Measurements from ENCODE around the gene PRDM4.

Gene PRDM4

DNA sequence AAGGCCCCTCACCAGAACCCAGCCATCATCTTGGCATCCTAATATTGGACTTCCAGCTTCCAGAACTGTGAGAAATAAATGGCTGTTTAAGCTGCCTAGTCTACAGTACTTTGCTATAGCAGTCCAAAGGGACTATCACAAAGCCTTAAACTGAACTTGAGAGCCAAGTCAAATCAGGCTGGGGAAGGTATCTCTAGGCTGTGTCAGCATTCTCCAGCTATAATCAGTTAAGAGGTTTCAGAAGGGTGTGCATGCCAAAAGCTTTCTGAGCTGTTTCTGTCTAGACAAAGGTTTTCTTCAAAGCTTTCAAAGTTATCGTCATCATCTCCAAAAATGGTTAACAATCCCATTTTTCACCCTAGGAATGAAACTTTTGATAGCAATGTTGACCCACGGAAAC, 21.1 kb upstream of the PRDM4 start:
- ChIA-PET POLR2A (ENCODE audit: low non-redundant PET) (no interaction called here), CTCF (interaction anchor here (0.6 kb wide), 1 partner anchor 666 kb away, joined by 3 read pairs; no protein-coding TSS in a partner anchor)
- DNase-seq (ENCODE audit: low spot score), result no peak
- no peak overlapping the region for H3K27ac ChIP-seq
- TF ChIP-seq CTCF (conservative IDR thresholded peaks at IDR 0.05; ENCODE audit: low read depth), result no peak

GRCh38 chr12:107780298-107780697, 19.4 kb upstream of the PRDM4 start:
- CTCF ChIA-PET, result interaction anchor here (0.6 kb wide), 2 partner anchors 18 to 1441 kb away, joined by 3 to 4 read pairs; no protein-coding TSS in a partner anchor
- DNase-seq (ENCODE audit: low spot score), result no peak
- POLR2A ChIA-PET (ENCODE audit: low non-redundant PET), result no interaction called here
- H3K27ac ChIP-seq, result no peak overlapping the region
- TF ChIP-seq CTCF (conservative IDR thresholded peaks at IDR 0.05; ENCODE audit: low read depth), result no peak

DNA sequence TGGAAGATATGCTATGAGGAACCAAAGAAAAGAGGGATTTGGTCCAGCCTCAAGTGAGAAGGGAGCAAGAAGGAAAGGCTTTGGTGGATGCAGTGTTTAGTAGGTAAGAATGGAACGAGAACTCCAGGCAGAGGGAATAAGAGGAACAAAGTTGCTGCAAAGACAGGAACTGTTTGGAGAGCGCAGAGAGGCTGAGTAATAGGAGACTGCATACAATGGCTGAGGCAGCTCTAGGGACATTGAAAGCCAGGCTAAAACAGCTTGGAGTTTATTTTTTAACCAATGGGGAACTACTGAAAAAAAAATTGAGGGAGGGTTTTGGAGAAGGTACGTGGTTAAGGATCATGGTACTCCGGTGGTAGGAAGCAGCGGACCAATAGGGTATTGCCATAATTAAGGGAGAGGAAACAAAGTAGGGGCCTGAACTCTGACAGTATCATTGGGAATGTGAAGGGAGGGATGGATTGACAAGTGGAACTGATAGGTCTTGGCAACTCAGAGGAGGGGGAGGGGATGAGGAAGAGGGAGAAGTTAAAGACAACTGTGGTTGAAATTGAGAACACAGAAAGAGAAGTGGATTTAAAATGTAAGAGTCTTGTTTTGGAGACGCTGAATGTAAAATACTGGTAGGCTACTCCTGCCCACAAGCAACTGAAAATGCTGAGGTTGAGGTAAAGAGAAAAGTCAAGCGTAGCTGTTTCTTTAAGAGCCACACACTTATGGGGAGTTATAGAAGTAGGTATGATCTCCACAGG, 18.3 kb upstream of the PRDM4 start:
- TF ChIP-seq CTCF (conservative IDR thresholded peaks at IDR 0.05; ENCODE audit: low read depth), result no peak

GRCh38 chr12:107778383-107779025, 17.6 kb upstream of the PRDM4 start:
- TF ChIP-seq CTCF (conservative IDR thresholded peaks at IDR 0.05; ENCODE audit: low read depth), result no peak
- H3K27ac ChIP-seq, result no peak overlapping the region
- CTCF ChIA-PET, result interaction anchor here (0.7 kb wide), 1 partner anchor 33 kb away, joined by 5 read pairs; no protein-coding TSS in a partner anchor
- POLR2A ChIA-PET (ENCODE audit: low non-redundant PET), result no interaction called here
- no peak for DNase-seq (ENCODE audit: low spot score)

More for the DNA sequence above, 18.3 kb upstream of the PRDM4 start:
- CTCF ChIA-PET, result interaction anchor here (0.6 to 0.7 kb wide), 2 partner anchors 34 to 1442 kb away, joined by 4 to 5 read pairs; no protein-coding TSS in a partner anchor
- no peak for DNase-seq (ENCODE audit: low spot score)
- POLR2A ChIA-PET (ENCODE audit: low non-redundant PET), result no interaction called here
- H3K27ac ChIP-seq, result no peak overlapping the region

GRCh38 chr12:107776171-107776570, 15.2 kb upstream of the PRDM4 start:
- no peak overlapping the region for H3K27ac ChIP-seq
- no peak for DNase-seq (ENCODE audit: low spot score)
- no peak for TF ChIP-seq CTCF (conservative IDR thresholded peaks at IDR 0.05; ENCODE audit: low read depth)
- POLR2A ChIA-PET (ENCODE audit: low non-redundant PET), result no interaction called here
- CTCF ChIA-PET, result interaction anchor here (0.6 kb wide), 1 partner anchor 92 kb away, joined by 3 read pairs; no protein-coding TSS in a partner anchor

DNA sequence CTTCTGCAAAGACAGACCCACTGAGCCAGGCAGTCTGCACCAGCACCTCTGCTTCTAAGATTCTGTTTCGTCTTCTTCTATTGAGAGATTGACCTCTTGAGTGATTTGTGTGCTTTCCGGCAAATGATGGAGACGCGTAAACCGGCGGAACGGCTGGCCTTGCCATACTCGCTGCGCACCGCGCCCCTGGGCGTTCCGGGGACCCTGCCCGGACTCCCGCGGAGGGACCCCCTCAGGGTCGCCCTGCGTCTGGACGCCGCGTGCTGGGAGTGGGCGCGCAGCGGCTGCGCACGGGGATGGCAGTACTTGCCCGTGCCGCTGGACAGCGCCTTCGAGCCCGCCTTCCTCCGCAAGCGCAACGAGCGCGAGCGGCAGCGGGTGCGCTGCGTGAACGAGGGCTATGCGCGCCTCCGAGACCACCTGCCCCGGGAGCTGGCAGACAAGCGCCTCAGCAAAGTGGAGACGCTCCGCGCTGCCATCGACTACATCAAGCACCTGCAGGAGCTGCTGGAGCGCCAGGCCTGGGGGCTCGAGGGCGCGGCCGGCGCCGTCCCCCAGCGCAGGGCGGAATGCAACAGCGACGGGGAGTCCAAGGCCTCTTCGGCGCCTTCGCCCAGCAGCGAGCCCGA, 14.3 kb upstream of the PRDM4 start:
- ChIA-PET POLR2A (ENCODE audit: low non-redundant PET) (no interaction called here), CTCF (interaction anchor here (0.6 kb wide), 2 partner anchors 91 to 110 kb away, joined by 3 to 4 read pairs; no protein-coding TSS in a partner anchor)
- DNase-seq (ENCODE audit: low spot score), result no peak
- no peak overlapping the region for H3K27ac ChIP-seq
- TF ChIP-seq CTCF (conservative IDR thresholded peaks at IDR 0.05; ENCODE audit: low read depth), result no peak
